ENCODE results near the gene ITGAD.

Gene ITGAD

GRCh38 chr16:31365131-31365865 is 27.8 kb upstream of the ITGAD start:
- DNase-seq, result peak; percentile 51

GRCh38 chr16:31367853-31368252 is 25.3 kb upstream of the ITGAD start:
- DNase-seq, result no peak

DNA sequence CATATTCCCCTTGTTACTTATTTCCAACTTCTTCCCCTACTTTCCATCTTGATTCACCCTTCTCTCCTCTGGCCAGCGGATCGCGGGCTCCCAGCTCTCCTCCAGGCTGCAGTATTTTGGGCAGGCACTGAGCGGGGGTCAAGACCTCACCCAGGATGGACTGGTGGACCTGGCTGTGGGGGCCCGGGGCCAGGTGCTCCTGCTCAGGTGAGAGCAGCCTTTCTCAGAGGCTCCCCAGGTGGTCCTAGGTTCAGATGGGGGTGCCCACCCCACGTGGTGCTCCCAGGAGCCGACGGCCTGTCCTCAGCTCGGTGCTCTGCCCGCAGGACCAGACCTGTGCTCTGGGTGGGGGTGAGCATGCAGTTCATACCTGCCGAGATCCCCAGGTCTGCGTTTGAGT is 22.1 kb upstream of the ITGAD start:
- no peak for DNase-seq

- DNase-seq, result no peak
Observed at GRCh38 chr16:31371619-31372484, 21.3 kb upstream of the ITGAD start.

GRCh38 chr16:31373235-31373634 is 19.9 kb upstream of the ITGAD start:
- peak; percentile 54 for DNase-seq

DNA sequence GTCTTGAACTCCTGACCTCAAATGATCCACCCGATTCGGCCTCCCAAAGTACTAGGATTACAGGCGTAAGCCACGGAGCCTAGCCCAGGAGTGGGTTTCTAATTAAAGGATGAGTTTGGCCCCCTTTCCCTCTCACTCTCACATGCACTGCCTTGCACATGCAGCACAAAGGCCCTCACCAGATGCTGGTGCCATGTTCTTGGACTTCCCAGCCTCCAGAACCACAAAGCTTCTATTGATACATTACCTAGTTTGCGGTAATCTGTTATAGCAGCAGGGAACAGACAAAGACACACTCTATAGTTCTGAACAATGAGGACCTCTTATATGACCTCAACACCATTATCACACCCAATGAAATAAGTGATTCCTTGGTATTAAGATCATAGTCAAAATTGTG is 17.9 kb upstream of the ITGAD start:
- no peak for DNase-seq

DNA sequence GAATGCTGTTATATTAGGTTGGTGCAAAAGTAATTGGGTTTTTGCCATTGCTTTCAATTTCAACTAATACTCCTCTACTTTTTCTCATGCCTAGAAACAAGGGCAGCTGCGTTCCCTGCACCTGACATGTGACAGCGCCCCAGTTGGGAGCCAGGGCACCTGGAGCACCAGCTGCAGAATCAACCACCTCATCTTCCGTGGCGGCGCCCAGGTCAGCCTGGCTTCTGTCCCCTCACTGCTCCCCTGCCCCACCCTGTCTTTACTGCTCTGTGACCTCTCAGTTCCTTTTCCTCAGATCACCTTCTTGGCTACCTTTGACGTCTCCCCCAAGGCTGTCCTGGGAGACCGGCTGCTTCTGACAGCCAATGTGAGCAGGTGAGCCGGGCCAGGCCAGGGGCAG is 16.4 kb upstream of the ITGAD start:
- DNase-seq, result peak; percentile 99

GRCh38 chr16:31377210-31377903 is 15.8 kb upstream of the ITGAD start:
- peak; percentile 97 for DNase-seq

- DNase-seq, result no peak
Observed at GRCh38 chr16:31380201-31380600, 12.9 kb upstream of the ITGAD start.

DNA sequence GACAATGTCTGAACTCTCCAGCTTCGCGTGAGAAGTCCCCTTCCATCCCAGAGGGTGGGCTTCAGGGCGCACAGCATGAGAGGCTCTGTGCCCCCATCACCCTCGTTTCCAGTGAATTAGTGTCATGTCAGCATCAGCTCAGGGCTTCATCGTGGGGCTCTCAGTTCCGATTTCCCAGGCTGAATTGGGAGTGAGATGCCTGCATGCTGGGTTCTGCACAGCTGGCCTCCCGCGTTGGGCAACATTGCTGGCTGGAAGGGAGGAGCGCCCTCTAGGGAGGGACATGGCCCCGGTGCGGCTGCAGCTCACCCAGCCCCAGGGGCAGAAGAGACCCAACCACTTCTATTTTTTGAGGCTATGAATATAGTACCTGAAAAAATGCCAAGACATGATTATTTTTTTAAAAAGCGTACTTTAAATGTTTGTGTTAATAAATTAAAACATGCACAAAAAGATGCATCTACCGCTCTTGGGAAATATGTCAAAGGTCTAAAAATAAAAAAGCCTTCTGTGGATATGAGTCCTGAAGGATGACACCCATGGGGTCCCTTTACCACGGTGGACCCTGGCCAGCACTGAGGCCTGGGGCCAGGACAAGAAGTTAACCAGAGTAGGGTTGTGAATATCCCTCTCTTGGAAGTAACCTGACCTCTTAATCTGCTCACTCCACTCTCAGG is 10.5 kb upstream of the ITGAD start:
- peak; percentile 91 for DNase-seq

DNA sequence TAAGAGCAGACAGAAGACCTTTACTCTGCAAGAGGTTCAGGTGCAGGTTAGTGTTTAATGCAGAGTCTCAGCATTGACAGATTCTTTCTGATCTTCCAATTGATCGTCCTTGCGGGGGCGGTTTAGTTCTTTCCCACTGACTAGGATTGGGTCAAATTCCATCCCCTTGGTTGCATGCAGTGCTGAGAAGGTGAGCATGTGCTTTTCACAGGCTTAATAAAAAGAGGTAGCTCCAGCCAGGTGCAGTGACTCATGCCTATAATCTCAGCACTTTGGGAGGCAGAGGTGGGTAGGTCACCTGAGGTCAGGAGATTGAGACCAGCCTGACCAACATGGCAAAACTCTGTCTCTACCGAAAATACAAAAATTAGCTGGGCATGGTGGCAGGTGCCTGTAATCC is 7.5 kb upstream of the ITGAD start:
- peak; percentile 87 for DNase-seq

DNA sequence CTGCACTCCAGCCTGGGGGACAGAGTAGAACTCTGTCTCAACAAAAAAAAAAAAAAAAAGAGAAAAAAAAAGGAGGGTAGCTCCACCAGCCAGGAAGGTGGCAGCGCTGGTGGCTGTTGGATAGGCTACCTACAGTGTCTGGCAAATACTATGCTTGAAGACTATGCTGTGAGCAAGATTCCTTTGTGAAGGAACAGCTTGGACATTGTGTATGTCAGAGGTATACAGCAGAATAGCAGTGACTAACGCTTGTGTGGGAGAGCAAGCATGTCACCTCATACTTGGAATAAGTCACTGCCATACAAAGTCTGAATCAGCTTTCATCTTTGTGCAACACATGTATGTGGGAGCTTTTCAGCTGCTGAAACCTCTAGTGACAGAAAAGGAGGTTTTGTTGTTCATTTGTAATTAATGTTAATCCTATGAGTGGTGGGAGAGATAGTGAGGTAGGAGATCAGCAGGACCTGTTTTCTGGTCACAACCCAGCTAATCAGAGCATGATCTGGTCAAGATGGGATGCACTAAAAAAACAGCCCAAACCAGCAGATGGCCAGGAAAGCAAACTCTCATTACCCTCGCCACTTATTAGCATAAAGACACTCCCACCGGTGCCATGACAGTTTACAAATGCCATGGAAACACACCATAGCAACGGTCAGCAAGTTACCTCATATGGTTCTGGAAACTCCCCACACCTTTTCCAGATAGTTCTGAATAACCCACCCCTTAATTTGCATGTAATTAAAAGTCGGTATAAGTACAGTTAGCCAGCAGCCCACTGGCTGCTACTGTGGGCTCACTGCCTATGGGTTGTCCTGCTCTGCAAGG is 6.8 kb upstream of the ITGAD start:
- peak; percentile 93 for DNase-seq

GRCh38 chr16:31388535-31388934 is 4.6 kb upstream of the ITGAD start:
- no peak for DNase-seq

GRCh38 chr16:31390504-31391041 is 2.6 kb upstream of the ITGAD start:
- peak; percentile 36 for DNase-seq

GRCh38 chr16:31395647-31396046 is 2.5 kb downstream of the ITGAD start:
- peak; percentile 37 for DNase-seq

GRCh38 chr16:31397096-31397660 is 4.0 kb downstream of the ITGAD start:
- DNase-seq, result no peak

- no peak for DNase-seq
Observed at GRCh38 chr16:31397701-31398100, 4.6 kb downstream of the ITGAD start.

DNA sequence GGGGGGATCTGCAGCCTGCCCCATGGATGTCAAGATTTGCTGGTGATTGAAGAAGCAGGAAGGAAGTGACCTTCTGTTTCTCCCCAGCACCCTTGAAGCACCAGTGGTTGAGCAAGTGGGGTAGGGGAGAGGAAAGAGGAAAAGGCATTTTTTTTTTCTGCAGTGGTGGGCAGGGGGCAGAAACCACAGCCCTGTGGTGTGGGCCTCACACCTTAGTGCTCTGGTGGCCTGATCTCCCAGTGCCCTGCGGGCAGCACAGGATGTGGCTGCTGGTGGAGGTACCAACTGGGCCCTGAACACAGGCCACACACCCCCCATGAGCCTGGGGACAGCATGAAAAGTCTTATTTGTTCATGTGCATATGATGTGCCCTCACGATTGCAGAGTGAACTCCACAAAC is 7.1 kb downstream of the ITGAD start:
- no peak for DNase-seq

- DNase-seq, result no peak
Observed at GRCh38 chr16:31401436-31401835, 8.3 kb downstream of the ITGAD start.

DNA sequence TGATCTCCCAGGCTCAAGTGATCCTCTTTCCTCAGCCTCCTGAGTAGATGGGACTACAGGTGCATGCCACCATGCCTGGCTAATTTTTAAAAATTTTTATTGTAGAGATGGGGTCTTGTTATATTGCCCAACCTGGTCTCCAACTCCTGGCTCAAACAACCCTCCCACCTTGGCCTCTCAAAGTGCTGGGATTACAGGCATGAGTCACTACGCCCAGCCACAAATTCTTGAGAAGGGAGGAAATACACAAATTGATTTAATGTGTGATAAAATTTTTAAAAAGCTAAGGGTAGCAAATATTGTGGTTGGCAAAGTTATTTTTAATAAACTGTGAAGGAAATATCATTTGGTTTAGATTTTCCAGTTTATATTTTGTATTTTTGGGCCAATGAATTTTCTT is 9.6 kb downstream of the ITGAD start:
- DNase-seq, result no peak

GRCh38 chr16:31403590-31404352 is 10.6 kb downstream of the ITGAD start:
- DNase-seq, result no peak

Data from RPMI8226 (cell line).